CD14-positive monocyte (primary cell): Measurements from ENCODE around the gene XAB2. TPM values are rescaled to one million over a fixed set of nuclear protein-coding genes. Genes with fewer than 3 reads are reported as not detected.

Experiments
- DNase-seq, 3 donors: peaks; one replicate each; pipeline ENCODE4 v3.0.0-alpha.2; 2011 to 2022
- H2AFZ ChIP-seq: 2 replicates; pipeline ENCODE4 v1.6.0; 2012; ENCODE audit warnings: mild to moderate bottlenecking, low read depth, low read length, inconsistent platforms; ENCODE audit not compliant: insufficient read depth, poor library complexity, severe bottlenecking
- H3K27ac ChIP-seq, 2 donors: 1 replicate in 1 of 2; 2 replicates in 1 of 2; pipeline ENCODE4 v1.5.1; 2012 to 2013; ENCODE audit warnings: low read length in 2 of 2, control low read depth in 1 of 2, inconsistent platforms in 1 of 2, low read depth in 1 of 2, mild to moderate bottlenecking in 1 of 2
- H3K27me3 ChIP-seq, 2 donors: one replicate each; pipeline versions ENCODE4 v1.6.0 to v1.6.1; 2011 to 2013; ENCODE audit warnings: low read length in 2 of 2; ENCODE audit not compliant: control insufficient read depth in 2 of 2, insufficient read depth in 2 of 2
- H3K36me3 ChIP-seq, 2 donors: replicated peaks in 1 of 2; 1 replicate in 1 of 2; 2 replicates in 1 of 2; pipeline versions ENCODE4 v1.5.1 to v1.6.1; 2012 to 2013; ENCODE audit warnings: low read length in 2 of 2, control low read depth in 1 of 2, inconsistent platforms in 1 of 2, mild to moderate bottlenecking in 1 of 2; ENCODE audit not compliant: insufficient read depth in 2 of 2, control insufficient read depth in 1 of 2
- H3K4me1 ChIP-seq, 2 donors: 1 replicate in 1 of 2; 2 replicates in 1 of 2; pipeline versions ENCODE4 v1.5.1 to v1.6.1; 2012 to 2013; ENCODE audit warnings: low read length in 2 of 2, control low read depth in 1 of 2, inconsistent platforms in 1 of 2, mild to moderate bottlenecking in 1 of 2, moderate library complexity in 1 of 2; ENCODE audit not compliant: insufficient read depth in 2 of 2, control insufficient read depth in 1 of 2
- H3K4me2 ChIP-seq: replicated peaks from 2 replicates; pipeline ENCODE3; 2012; ENCODE audit warnings: low read length, moderate library complexity, mild to moderate bottlenecking; ENCODE audit not compliant: poor library complexity, severe bottlenecking; ENCODE audit errors: extremely low read depth
- H3K4me3 ChIP-seq, 3 experiments: fragments of 200-600 bp in 1 of 3; sonication (generic) in 1 of 3; replicated peaks in 1 of 3; 1 replicate in 2 of 3; 2 replicates in 1 of 3; pipeline ENCODE4 v1.5.1; 2011 to 2013; ENCODE audit warnings: low read length in 3 of 3, mild to moderate bottlenecking in 3 of 3, control low read depth in 2 of 3, low read depth in 2 of 3, inconsistent platforms in 1 of 3, moderate library complexity in 1 of 3
- H3K79me2 ChIP-seq: 2 replicates; pipeline ENCODE4 v1.6.0; 2012; ENCODE audit warnings: mild to moderate bottlenecking, control low read depth, inconsistent platforms, low read length, moderate library complexity; ENCODE audit not compliant: insufficient read depth
- H3K9ac ChIP-seq: 2 replicates; pipeline ENCODE4 v1.6.0; 2017; ENCODE audit warnings: low read length, mild to moderate bottlenecking; ENCODE audit not compliant: insufficient read depth, poor library complexity, severe bottlenecking
- H3K9me3 ChIP-seq, 2 donors: replicated peaks in 1 of 2; 1 replicate in 1 of 2; 2 replicates in 1 of 2; pipeline versions ENCODE4 v1.5.1 to v1.6.1; 2012 to 2013; ENCODE audit warnings: low read length in 2 of 2, control low read depth in 1 of 2; ENCODE audit not compliant: control insufficient read depth in 1 of 2, insufficient read depth in 1 of 2
- H4K20me1 ChIP-seq: 2 replicates; pipeline ENCODE4 v1.6.0; 2012; ENCODE audit warnings: mild to moderate bottlenecking, low read length, control low read depth, moderate library complexity; ENCODE audit not compliant: insufficient read depth
- H3K27ac Mint-ChIP-seq, 7 donors: one replicate each; pipeline ENCODE4 v1.8.0; 2020; ENCODE audit warnings: mild to moderate bottlenecking in 7 of 7, mixed read lengths in 7 of 7, moderate library complexity in 6 of 7, inconsistent platforms in 2 of 7
- H3K27me3 Mint-ChIP-seq, 3 donors: one replicate each; pipeline ENCODE4 v1.8.0; 2021 to 2022; ENCODE audit warnings: low read depth in 3 of 3, mild to moderate bottlenecking in 3 of 3, mixed read lengths in 3 of 3, moderate library complexity in 3 of 3, inconsistent platforms in 1 of 3
- H3K36me3 Mint-ChIP-seq, 2 donors: one replicate each; pipeline ENCODE4 v1.8.0; 2020; ENCODE audit warnings: mixed read lengths in 2 of 2, inconsistent platforms in 1 of 2, mild to moderate bottlenecking in 1 of 2
- H3K4me1 Mint-ChIP-seq: one replicate; pipeline ENCODE4 v1.8.0; 2020; ENCODE audit warnings: mild to moderate bottlenecking, mixed read lengths
- H3K4me3 Mint-ChIP-seq, 2 donors: one replicate each; pipeline ENCODE4 v1.8.0; 2020; ENCODE audit warnings: mild to moderate bottlenecking in 2 of 2, mixed read lengths in 2 of 2, moderate library complexity in 1 of 2
- H3K9me3 Mint-ChIP-seq, 7 donors: one replicate each; pipeline ENCODE4 v1.8.0; 2020 to 2022; ENCODE audit warnings: mixed read lengths in 7 of 7, mild to moderate bottlenecking in 6 of 7, moderate library complexity in 6 of 7, inconsistent platforms in 2 of 7
- CTCF ChIP-seq: fragments of 200-600 bp; IDR thresholded peaks from one replicate; pipeline ENCODE4 v1.8.0; 2022; ENCODE audit warnings: antibody characterized with exemption, mild to moderate bottlenecking
- WGBS: methylation state at CpG from one replicate; pipeline ENCODE4 v1.1.5; 2013; ENCODE audit warnings: missing lambda C conversion rate; ENCODE audit not compliant: insufficient coverage; 5-methylcytosine and 5-hydroxymethylcytosine counted together
- intact Hi-C, 2 donors: fragments of 100-400 bp; cut with micrococcal nuclease; formaldehyde crosslinking; loops; one replicate each; pipeline versions ENCODE4 v1.15.0 to v1.15.1; 2023
- polyA plus RNA-seq, 3 donors: library from polyadenylated mRNA; depleted of rRNA in 1 of 3; unstranded in 2 of 3; stranded (reverse) in 1 of 3; fragments of 300-500 nt in 2 of 3; fragments of >200 nt in 1 of 3; fragmentation: Illumina TruSeq in 2 of 3; gene quantifications; 1 replicate in 2 of 3; 2 replicates in 1 of 3; pipeline ENCODE4 v1.2.3, GENCODE V29; 2012 to 2021

XAB2 gene
- polyA plus RNA-seq, 3 donors, result 4.6 to 55.7 (median 8.8) TPM

GRCh38 chr19:7605490-7606222, 23.7 kb downstream of the XAB2 start:
- H3K4me3 ChIP-seq, result no peak overlapping the region
- WGBS, result 57% methylated on average over 7 of the region's 14 CpGs
- peaks cover 0 to 8% of the 10 kb centered on the region in 2 donors for H3K9me3 ChIP-seq
- H3K36me3 Mint-ChIP-seq, result no peaks in the 10 kb centered on the region
- H3K27me3 ChIP-seq, result no peaks in the 10 kb centered on the region
- H3K4me3 Mint-ChIP-seq, result no peak overlapping the region
- H3K79me2 ChIP-seq, result no peaks in the 10 kb centered on the region
- peaks cover 0 to 8% (median 6%) of the 10 kb centered on the region in 7 donors for H3K9me3 Mint-ChIP-seq
- intact Hi-C loops, result no loop called here
- no peaks in the 10 kb centered on the region for H3K36me3 ChIP-seq
- H4K20me1 ChIP-seq, result no peaks in the 10 kb centered on the region
- DNase-seq, result peak in 2 of 3 donors; percentile 9 to 47
- H3K27ac ChIP-seq, result no peak overlapping the region
- H2AFZ ChIP-seq, result no peak overlapping the region
- no peak overlapping the region for H3K4me2 ChIP-seq
- H3K9ac ChIP-seq, result no peak overlapping the region
- H3K27ac Mint-ChIP-seq, result peak overlapping the region in 1 of 7 donors; percentile 58
- no peak for TF ChIP-seq CTCF
- peaks cover 11 to 26% (median 23%) of the 10 kb centered on the region in 3 donors for H3K27me3 Mint-ChIP-seq
- H3K4me1 ChIP-seq, result no peaks in the 10 kb centered on the region
- H3K4me1 Mint-ChIP-seq, result no peaks in the 10 kb centered on the region

GRCh38 chr19:7603919-7604318, 25.4 kb downstream of the XAB2 start:
- Mint-ChIP-seq H3K36me3 (no peaks in the 10 kb centered on the region), H3K27me3 (peaks cover 11 to 28% (median 24%) of the 10 kb centered on the region in 3 donors), H3K4me3 (no peak overlapping the region), H3K9me3 (peaks cover 0 to 8% (median 5%) of the 10 kb centered on the region in 7 donors), H3K27ac (peak overlapping the region in 1 of 7 donors; percentile 40), H3K4me1 (no peaks in the 10 kb centered on the region)
- TF ChIP-seq CTCF, result no peak
- Histone ChIP-seq H3K4me3 (no peak overlapping the region), H3K9ac (no peak overlapping the region), H4K20me1 (no peaks in the 10 kb centered on the region), H3K9me3 (peaks cover 0 to 8% of the 10 kb centered on the region in 2 donors), H3K36me3 (no peaks in the 10 kb centered on the region), H2AFZ (no peak overlapping the region), H3K4me2 (no peak overlapping the region), H3K4me1 (no peaks in the 10 kb centered on the region), H3K27me3 (no peaks in the 10 kb centered on the region), H3K27ac (no peak overlapping the region), H3K79me2 (no peaks in the 10 kb centered on the region)
- intact Hi-C loops, result no loop called here
- no peak for DNase-seq
- WGBS, result 92% methylated on average over 9 of the region's 9 CpGs
